GM23338 (cell line): ENCODE measurements around the gene PIGU. TPM values are rescaled to one million over a fixed set of nuclear protein-coding genes. Genes with fewer than 3 reads are reported as not detected.

Source experiments
- ATAC-seq: fragments of 200-7000 bp; cut with Tn5 transposase; 3 replicates; pipeline ENCODE4 v1.9.1; 2020
- DNase-seq: peaks from one replicate; pipeline ENCODE4 v3.0.0-alpha.2; 2015; ENCODE audit warnings: low spot score
- H2AFZ ChIP-seq: fragments of 200-600 bp; sonication (generic); 2 replicates; pipeline ENCODE4 v1.8.0; 2016; ENCODE audit warnings: antibody characterized with exemption, mild to moderate bottlenecking, moderate library complexity
- H3F3A ChIP-seq: fragments of 200-600 bp; sonication (generic); replicated peaks from 2 replicates; pipeline ENCODE4 v1.8.0; 2017; ENCODE audit warnings: antibody characterized with exemption, mixed run types, low read depth
- H3K27ac ChIP-seq: fragments of 200-600 bp; sonication (generic); 2 replicates; pipeline ENCODE4 v1.6.1; 2016; ENCODE audit warnings: low read depth
- H3K27me3 ChIP-seq: fragments of 200-600 bp; sonication (generic); 2 replicates; pipeline ENCODE4 v1.8.0; 2016; ENCODE audit warnings: mild to moderate bottlenecking, mixed run types, moderate library complexity; ENCODE audit not compliant: insufficient read depth
- H3K36me3 ChIP-seq: fragments of 200-600 bp; sonication (generic); 2 replicates; pipeline ENCODE4 v1.8.0; 2016; ENCODE audit warnings: mild to moderate bottlenecking; ENCODE audit not compliant: insufficient read depth
- H3K4me1 ChIP-seq: fragments of 200-600 bp; sonication (generic); 2 replicates; pipeline ENCODE4 v1.8.0; 2016; ENCODE audit warnings: mild to moderate bottlenecking, moderate library complexity; ENCODE audit not compliant: insufficient read depth
- H3K4me2 ChIP-seq: fragments of 200-600 bp; sonication (generic); 2 replicates; pipeline ENCODE4 v1.7.1; 2017; ENCODE audit warnings: mixed run types
- H3K4me3 ChIP-seq: fragments of 200-600 bp; sonication (generic); 2 replicates; pipeline ENCODE4 v1.6.1; 2016; ENCODE audit warnings: mixed run types
- H3K79me2 ChIP-seq: fragments of 200-600 bp; sonication (generic); replicated peaks from 2 replicates; pipeline ENCODE4 v1.8.0; 2017; ENCODE audit warnings: mild to moderate bottlenecking; ENCODE audit not compliant: insufficient read depth
- H3K9me2 ChIP-seq: fragments of 200-600 bp; sonication (generic); 2 replicates; pipeline ENCODE4 v1.8.0; 2017; ENCODE audit not compliant: insufficient read depth
- H4K20me1 ChIP-seq: fragments of 200-600 bp; sonication (generic); replicated peaks from 2 replicates; pipeline ENCODE4 v1.8.0; 2017; ENCODE audit warnings: mild to moderate bottlenecking; ENCODE audit not compliant: insufficient read depth
- H3K27ac Mint-ChIP-seq: 2 replicates; pipeline ENCODE4 v1.8.0; 2020; ENCODE audit warnings: inconsistent platforms, mild to moderate bottlenecking, moderate library complexity, mixed read lengths
- H3K27me3 Mint-ChIP-seq: 3 replicates; pipeline ENCODE4 v1.8.0; 2022; ENCODE audit warnings: low read depth, mild to moderate bottlenecking, moderate library complexity, mixed read lengths, inconsistent platforms; ENCODE audit not compliant: insufficient read depth, poor library complexity
- H3K36me3 Mint-ChIP-seq: 3 replicates; pipeline ENCODE4 v1.8.0; 2021; ENCODE audit warnings: low read depth, mild to moderate bottlenecking, inconsistent platforms, moderate library complexity, mixed read lengths
- H3K4me1 Mint-ChIP-seq: 3 replicates; pipeline ENCODE4 v1.8.0; 2020; ENCODE audit warnings: mild to moderate bottlenecking, inconsistent platforms, mixed read lengths
- H3K4me3 Mint-ChIP-seq: 3 replicates; pipeline ENCODE4 v1.8.0; 2021; ENCODE audit warnings: moderate library complexity, mild to moderate bottlenecking, inconsistent platforms, mixed read lengths
- H3K9me3 Mint-ChIP-seq: 3 replicates; pipeline ENCODE4 v1.8.0; 2020; ENCODE audit warnings: moderate library complexity, mild to moderate bottlenecking, inconsistent platforms, mixed read lengths
- CREB1 ChIP-seq: fragments of 250-450 bp; sonication (Bioruptor Pico); IDR thresholded peaks from 2 replicates; pipeline ENCODE4 v1.5.0; 2020; ENCODE audit warnings: low read depth, mild to moderate bottlenecking, moderate library complexity
- POLR2AphosphoS5 ChIP-seq: IDR thresholded peaks from 2 replicates; pipeline ENCODE4 v1.6.1; 2016; ENCODE audit warnings: antibody characterized with exemption, low read depth
- STAT1 ChIP-seq: IDR thresholded peaks from one replicate; pipeline ENCODE4 v1.6.1; 2016; ENCODE audit warnings: antibody characterized with exemption; ENCODE audit not compliant: unreplicated experiment
- ZNF462 ChIP-seq: fragments of 250-450 bp; sonication (Bioruptor Pico); IDR thresholded peaks from 2 replicates; pipeline ENCODE4 v1.5.0; 2020; ENCODE audit warnings: mild to moderate bottlenecking, moderate library complexity
- polyA plus RNA-seq: library from polyadenylated mRNA; unstranded; fragments of >200 nt; fragmentation: Nextera tagmentation; extraction: Ambion mirVana; gene quantifications from 2 replicates; pipeline ENCODE4 v1.2.1, GENCODE V29; 2016
- total RNA-seq: library from RNA; depleted of rRNA; stranded (reverse); fragments of >200 nt; shearing (Covaris generic); gene quantifications from 2 replicates; pipeline ENCODE4 v1.2.3, GENCODE V29; 2014
- TF ChIP-seq, protein P1 (sequence below): IDR thresholded peaks from 2 replicates; pipeline ENCODE4 v1.6.1; 2016; ENCODE audit warnings: antibody characterized with exemption

PIGU gene
- total and polyA plus RNA-seq, 2 experiments from 2014 or later: 24.3 to 28.9 TPM

DNA sequence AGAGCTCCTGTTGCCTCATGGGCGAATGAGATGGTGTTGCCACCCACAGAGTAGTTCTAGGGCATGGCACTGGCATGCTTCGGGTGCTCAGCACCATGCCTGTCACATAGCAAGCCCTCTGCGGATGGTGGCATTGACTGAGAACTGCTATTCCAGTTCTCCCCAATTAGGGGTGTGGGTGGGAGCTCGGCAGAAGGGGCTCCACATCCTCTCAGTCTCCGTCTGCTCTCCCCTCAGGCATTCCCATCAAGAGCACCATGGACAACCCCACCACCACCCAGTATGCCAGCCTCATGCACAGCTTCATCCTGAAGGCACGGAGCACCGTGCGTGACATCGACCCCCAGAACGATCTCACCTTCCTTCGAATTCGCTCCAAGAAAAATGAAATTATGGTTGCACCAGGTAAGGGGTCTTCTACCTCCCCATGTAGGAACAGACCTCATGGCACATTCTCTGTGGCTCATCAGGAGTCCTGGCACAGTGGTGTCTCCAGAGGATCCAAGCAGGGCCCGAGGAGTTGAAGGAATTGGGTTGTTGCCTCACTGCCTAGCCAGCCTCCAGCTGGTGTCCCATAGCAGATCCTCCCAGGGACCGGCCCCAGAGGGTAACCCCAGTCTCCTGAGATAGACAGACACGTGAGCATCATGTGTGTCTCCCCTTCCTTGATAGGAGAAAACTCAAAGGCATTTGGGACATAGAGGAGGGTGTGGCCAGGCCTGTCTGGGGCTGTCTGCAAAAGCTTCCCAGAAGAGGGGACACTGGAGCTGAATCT is 142.3 kb downstream of the PIGU start:
- no peak overlapping the region for H3K4me3 ChIP-seq
- H2AFZ ChIP-seq: no peak overlapping the region
- H3K4me1 ChIP-seq: no peaks in the 10 kb centered on the region
- H3K4me2 ChIP-seq: no peak overlapping the region
- no peak overlapping the region for H3K27ac ChIP-seq
- Mint-ChIP-seq H3K36me3 (peaks cover 48% of the 10 kb centered on the region), H3K27ac (no peak overlapping the region; the same call in 1 of the 2 replicates), H3K27me3 (peaks cover 3% of the 10 kb centered on the region), H3K4me3 (no peak overlapping the region), H3K4me1 (no peaks in the 10 kb centered on the region), H3K9me3 (no peaks in the 10 kb centered on the region)
- DNase-seq: no peak
- TF ChIP-seq, protein P1, sequence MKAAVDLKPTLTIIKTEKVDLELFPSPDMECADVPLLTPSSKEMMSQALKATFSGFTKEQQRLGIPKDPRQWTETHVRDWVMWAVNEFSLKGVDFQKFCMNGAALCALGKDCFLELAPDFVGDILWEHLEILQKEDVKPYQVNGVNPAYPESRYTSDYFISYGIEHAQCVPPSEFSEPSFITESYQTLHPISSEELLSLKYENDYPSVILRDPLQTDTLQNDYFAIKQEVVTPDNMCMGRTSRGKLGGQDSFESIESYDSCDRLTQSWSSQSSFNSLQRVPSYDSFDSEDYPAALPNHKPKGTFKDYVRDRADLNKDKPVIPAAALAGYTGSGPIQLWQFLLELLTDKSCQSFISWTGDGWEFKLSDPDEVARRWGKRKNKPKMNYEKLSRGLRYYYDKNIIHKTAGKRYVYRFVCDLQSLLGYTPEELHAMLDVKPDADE: no peak
- no peak for TF ChIP-seq ZNF462 (CRISPR knock-in tag)
- no peak for TF ChIP-seq CREB1 (CRISPR knock-in tag)
- no peak for TF ChIP-seq POLR2AphosphoS5
- no peak for TF ChIP-seq STAT1
- H3K79me2 ChIP-seq: no peaks in the 10 kb centered on the region
- 0 out of 2 replicates have a peak, but pooled peaks cover 4% of the 10 kb centered on the region for H3F3A ChIP-seq
- ATAC-seq: no peak
- no peaks in the 10 kb centered on the region for H3K36me3 ChIP-seq
- H3K27me3 ChIP-seq: no peaks in the 10 kb centered on the region
- H4K20me1 ChIP-seq: no peaks in the 10 kb centered on the region; the same call in none of the 2 replicates
- no peaks in the 10 kb centered on the region for H3K9me2 ChIP-seq
